Renal cortical epithelial cell (primary cell): ENCODE measurements around the gene FKRP. TPM values are rescaled to one million over a fixed set of nuclear protein-coding genes. Genes with fewer than 3 reads are reported as not detected.

ENCODE experiments used
- DNase-seq: peaks from one replicate; pipeline ENCODE4 v3.0.0-alpha.2; 2011; ENCODE audit warnings: low read depth
- total RNA-seq: library from RNA; depleted of rRNA; stranded (reverse); fragments of >200 nt; gene quantifications from 2 replicates; pipeline ENCODE4 v1.2.3, GENCODE V29; 2014

Gene FKRP
- total RNA-seq, 1 donor from 2014 or later, result 22.4 TPM

DNA sequence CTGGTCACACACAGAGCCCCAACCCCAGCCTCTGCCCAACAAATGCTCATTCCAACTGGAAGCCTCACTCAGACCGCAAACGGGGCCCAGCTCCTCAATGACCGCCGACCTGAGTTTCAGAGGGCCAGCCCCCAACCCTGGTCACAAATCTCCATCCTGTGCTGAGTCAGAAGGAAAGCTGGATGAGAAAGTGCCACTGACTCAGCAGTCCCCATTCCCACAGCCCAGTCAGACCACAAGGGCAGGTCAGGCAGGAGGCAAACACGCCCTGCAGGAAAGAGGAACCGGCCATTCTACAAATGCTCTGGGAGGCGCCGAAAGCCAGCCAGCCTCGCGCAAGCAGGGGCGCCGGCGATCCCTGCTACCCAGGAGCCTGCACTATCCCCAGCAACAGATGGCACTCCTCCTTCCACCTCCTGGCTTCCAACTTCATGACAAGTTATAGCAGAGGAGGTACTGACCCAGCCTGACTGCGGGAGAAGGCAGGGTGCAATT is 14.8 kb upstream of the FKRP start:
- peak; percentile 84 for DNase-seq

DNA sequence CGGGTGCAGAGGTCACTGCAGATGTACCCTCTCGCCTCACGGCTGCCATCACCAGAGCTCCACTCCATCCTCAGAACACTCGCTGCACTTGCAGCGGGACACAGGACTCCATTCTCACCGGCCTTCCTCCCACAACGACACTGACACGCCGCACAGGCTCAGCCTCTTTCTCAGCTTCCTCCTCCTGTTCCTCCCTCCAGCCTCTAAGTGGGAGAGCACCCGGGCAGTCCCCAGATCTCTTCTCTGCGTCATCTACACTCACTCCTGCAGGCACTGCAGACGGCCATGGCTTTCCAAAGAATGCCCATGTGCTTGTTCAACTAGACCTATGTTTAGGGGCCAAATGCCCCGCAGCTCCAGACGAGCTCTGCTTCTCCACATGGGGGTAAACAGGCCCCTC is 14.3 kb upstream of the FKRP start:
- no peak for DNase-seq

DNA sequence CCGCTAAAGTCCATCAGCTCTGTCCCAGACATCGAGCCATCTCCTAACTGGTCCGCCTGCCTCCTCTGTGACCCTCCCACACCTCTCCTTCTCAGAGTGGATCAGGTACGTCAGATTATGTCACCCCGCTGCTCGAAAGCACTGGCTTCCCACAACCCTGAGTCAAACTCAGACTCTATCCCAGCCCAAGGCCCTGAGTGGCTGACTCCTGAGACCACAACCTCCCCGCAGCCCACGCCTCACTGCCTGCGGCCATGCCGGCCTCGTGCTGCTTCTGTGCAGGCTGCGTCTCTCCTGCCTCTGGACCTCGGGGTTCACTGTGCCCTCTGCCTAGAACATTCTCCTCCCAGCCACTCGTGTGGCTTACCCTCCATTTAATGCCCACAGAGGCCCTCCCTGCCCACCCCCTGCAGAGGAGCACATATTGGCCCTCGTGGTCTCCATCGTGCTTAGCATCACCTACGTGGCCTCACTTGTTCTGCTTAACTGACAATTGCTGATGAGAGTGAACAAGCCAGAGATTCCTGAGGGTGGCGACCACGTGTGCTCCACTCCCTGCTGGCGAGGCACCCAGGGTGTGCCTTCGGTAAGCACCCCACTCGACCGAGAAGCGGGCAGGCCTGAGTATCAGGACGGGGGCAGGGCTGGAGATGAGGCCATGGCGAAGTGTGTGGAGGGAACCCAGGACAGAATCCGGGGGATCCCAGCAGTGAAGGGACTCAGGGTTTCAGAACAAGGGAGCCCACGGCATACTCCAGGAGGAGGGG is 13.5 kb upstream of the FKRP start:
- DNase-seq, result no peak

DNA sequence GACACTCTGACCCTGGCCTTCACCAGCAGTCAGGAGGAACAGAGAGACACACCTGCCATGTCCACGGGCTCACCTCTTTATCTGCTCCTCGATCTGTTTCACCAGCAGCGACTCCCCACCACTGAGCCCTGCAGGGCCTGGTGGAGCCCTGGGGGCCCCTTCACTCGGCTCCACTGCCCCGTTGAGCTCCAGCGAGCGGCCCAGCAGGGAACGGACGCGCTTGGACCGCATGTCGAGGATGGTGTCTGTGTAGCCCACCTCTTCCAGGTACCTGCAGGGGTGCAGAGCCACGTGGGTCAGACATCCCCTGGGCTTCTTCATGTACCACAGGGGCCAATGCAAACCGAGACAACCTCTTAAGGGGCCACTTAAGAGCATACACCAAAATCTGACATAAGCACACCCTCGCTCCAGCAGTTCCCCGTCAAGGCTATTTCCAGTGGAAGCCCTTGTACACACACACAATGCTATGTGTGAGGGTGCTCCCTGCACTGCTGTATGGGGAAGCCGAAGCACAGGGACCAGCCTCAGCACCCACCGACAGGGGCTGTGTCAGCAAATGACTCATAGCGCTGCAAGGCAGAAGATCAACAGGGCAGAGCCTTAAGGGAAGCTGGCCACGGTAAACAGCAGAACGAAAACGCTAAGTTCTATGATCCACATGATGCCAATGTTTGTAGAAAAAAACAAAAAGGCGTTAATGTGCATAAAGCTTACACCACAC is 12.7 kb upstream of the FKRP start:
- no peak for DNase-seq

DNA sequence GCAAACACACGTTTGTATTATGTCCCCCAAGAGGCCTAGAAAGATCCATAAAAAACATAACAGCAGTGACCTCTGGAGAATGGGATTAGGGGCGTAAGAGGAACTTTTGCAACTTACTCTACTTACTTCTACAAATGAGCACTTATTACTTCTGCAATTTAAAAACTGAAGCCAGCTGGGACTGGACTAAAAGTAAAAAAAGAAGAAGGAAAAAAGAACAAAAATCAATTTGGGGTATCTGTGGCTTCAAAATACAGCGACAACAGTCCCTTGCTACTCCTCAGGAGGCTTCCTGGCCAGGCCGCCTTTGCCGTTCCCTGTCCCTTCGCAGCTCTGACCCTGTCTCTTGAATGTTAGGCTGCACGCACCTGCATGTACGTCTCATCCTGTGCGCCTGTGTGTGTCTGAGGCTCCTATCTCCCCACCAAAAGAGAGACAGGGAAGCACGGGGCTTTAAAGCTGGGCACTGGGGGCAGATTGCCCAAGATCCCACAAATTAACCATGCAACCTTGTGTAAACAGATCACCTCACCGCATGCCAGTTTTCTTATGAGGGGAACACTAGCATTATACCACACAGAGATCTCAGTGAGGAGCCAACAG is 12.1 kb upstream of the FKRP start:
- no peak for DNase-seq

DNA sequence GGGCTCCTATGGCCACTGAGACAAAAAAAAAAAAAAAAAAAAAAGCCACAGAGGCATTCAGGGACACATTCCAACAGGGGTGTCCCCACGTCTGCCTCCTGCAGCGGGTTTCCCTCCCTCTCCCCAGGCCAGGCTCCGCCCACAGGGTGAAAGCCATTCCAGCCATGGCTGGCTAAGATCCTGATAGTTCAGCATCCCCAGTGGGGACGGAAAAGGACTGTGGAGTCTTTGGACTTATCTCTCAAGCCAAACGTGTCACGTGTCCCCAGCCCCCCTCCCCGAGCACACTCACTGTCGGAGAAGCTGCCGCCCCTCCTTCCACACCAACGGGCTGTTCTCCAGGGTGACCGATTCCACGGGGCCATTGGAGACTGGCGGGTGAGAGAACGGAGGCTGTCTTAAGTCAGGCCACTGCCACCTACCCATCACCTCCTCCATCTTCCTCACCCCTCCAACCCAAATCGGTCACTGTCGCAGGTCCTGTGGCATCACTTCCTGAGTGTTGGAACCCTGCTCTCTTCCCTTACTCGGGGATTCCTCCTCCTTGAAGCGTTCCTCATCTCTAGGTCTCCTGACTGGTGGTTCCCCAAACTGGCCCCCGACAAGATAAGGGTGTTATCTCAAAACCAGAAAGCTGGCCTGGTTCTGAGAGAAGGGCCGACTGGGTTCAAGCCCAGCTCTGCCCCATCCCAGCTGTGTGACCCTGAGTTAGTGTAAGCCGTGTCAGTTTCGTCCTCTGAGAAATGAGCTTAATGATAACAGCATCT is 9.1 kb upstream of the FKRP start:
- no peak for DNase-seq

DNA sequence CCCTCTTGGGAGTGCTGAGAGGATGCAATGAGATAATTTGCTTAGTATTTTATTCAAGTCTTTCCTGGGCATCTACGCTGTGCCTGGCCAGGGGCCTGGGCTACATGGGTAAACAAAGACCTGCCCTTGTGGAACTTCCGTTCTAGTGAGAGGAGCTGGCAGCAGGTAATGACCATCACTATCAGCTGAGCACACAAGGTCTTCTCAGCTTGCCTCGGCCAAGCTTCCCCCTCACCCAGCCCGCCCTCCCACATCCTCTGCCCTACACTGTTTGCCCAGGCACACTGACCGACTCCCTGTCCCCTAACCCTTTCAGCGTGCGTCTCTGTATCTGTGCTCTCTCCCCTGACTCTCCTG is 8.6 kb upstream of the FKRP start:
- DNase-seq, result no peak

DNA sequence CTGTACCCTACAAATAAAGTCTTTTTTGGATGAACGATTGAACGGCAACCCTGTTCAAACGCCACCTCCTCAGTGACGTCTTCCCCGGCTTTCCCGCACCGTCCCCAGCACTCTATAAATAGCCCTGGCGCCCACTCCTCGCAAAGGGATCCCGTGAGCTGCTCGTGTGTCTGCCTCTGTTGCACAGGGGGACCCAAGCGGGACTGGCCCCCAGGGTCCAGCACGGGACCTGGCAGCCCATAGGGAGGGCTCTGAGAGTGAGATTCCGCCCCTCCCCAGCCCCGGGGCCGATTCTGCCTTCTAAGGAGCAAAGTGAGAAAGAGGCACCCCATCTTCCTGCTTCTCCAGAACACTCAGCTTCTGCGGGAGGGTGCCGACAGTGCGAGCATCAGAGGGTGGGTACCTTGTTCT is 8.1 kb upstream of the FKRP start:
- DNase-seq, result no peak

DNA sequence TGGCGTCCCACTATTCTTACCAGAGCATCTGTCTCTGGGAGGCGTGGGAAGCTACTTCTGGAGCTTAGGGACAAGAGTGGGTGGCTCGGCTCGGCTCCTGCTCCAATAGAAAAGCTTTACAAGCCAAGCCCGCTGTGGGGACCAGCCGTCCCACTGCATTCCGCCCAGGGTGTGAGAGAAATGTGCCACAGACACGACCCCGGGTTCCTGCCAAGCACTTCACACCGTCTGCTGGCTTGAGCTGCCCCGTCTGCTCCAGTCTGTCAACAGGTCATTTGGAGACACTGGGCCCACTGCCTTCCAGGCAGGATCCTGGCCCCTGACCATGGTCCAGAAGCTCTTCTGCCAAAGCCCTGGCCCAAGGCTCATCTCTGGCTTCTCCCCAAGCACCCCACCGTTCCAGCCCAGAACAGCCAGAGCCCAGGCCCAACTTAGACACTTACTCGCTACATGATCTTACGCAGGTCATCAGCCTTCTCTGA is 6.5 kb upstream of the FKRP start:
- no peak for DNase-seq

DNA sequence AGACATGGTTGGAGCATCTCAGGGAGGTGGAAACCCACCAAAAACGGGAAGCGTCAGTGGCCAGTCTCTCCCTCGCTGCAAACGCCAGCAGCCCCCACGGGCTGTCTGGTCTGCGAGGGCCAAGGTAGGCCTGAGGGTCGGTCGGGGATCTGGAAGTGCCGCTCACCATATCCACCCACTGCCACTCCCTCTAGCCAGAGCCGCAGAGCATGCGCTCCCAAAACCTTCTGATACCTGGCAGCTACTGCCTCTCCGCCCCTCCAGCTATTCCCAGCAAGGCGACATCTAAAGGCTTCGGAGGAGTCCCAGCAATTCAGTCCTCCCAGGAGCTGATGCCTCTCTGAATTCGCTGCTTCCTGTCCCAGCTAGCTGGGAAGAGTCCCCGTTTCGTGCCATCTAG is 4.4 kb upstream of the FKRP start:
- no peak for DNase-seq

DNA sequence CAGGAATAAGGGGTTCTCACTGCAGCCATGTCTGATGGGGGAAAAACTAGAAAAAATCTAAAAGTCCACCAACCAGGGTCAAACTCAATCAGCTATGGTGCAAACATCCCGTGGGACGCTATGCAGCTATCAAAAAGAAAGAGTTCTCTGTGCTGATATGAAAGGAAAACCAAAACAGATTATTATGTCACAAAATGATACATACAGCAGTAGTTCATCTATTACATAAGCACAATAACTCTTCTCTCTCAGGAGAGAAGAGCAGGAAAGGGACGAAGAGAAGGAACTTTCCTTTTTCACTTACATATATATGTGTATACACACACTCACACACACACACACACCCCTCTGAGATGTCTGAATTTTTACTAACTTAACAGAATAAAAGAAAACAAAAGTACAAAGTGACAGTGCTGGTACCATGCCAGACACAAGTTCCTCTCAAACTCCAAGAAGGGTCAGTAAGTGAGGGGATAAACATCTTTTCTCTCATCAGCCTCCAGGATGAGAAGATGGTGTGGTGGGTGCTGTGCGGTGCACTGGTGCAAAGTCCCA is 2.9 kb upstream of the FKRP start:
- no peak for DNase-seq

DNA sequence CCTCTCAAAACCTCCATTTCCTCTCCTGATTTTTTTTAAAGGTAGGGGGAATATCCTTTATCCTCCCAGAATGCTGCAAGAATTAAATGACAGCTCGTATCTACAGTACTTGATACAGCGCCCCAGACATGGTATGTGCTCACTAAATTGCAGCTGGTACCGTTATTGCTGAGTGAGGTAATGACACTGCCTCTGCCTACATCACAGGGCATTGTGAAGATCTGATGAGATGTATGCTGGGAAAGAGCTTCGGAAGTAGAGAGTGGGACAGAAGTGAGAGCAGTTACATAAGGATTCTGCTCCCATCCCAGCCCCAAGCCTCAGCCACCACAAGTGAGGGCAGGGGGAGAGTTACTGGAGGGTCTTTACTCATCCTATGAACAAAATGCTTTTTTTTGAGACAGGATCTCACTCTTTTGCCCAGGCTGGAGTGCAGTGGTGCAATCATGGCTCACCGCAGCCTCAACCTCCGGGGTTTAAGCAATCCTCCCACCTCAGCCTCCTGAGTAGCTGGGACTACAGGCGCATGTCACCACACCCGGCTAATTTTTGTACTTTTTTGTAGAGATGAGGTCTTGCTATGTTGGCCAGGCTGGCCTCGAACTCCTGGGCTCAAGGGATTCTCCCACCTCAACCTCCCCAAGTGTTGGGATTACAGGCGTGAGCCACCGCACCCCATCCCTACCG is 1.7 kb upstream of the FKRP start:
- no peak for DNase-seq

DNA sequence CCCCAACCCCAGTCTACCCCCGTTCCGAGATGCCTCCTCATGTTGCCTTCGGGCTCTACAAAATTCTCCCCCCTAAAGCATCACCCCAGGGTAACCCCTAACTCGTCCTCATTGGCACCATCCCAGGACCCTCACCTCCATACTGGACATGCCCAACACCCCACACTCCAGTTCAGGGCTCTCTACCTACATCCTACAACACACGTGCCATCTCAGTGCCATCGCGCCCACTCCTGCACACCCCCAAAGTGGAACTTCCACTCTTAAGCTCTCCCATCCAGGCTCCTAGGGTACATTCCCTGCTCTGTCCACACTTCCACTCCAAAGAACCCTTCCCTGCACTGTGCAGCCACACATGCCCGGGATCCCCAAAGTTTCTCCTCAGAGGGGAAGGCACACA is 827 bp upstream of the FKRP start:
- no peak for DNase-seq

DNA sequence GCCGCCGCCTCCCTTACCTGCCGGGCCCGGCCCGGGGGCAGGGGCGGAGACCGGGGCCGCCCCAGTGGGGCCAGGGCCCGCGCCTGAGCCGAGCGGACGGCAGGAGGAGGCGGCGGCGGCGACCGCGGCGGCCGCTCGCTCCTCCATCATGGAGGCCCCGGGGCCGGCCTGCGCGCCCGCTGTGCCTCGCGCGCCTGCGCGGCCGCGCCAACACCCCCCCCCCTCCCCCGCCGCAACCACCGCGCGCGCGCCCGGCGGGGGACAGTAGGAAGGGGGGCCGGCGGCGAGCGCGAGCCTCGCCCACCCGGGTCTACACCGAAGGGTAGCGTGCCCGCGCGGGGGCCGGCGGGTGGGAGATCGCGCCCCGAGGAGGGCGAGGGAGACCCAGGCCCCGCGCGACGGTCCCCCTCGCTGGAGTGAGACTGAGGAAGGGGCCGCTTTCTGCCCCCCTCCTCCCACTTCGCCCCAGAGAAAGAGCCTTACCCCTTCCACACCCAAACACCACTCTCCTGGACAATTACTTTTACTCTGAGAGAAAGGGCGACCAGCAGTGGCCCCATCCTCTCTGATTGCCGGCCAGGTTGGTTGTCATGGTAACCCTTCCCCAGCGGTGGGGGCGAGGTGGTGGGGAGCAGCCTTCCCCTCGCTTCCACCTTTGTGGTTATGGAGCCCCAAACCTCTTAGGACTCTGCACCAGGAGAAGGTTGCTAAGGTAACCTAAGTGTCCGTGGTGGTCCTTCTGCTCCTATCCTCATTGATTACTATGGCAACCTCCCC is 612 bp downstream of the FKRP start, which contains the start of gene STRN4:
TSS of gene STRN4 (minus strand) at position 170 of the 777 bp plus-strand sequence. CDS start at position 150, 20 bp downstream.
- no peak for DNase-seq

DNA sequence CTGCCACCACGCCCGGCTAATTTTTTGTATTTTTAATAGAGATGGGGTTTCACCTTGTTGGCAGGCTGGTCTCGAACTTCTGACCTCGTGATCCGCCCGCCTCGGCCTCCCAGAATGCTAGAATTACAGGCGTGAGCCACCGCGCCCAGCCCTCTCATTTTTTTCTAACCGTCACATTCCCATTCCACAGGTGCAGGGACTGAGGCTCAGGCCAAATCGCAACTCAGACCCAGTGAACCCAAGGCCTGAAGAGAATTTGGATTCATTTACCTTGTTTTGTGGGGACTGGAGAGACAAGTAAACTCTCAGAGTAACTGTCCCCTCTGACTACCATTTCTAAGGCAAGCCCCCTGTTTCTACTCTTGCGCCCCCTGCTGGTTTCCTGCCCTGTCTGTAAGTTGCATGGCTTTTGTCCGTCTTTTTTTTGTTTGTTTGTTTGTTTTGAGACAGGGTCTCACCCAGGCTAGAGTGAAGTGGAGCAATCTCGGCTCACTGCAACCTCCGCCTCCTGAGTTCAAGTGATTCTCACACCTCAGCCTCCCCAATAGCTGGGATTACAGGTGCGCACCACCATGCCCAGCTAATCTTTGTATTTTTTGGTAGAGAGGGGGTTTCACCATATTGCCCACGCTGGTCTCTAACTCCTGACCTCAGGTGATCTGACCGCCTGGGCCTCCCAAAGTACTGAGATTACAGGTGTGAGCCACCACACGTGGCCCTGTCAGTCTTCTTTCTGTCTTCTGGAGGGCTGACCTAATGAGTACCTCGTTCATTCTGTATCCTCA is 2.7 kb downstream of the FKRP start:
- DNase-seq, result no peak

DNA sequence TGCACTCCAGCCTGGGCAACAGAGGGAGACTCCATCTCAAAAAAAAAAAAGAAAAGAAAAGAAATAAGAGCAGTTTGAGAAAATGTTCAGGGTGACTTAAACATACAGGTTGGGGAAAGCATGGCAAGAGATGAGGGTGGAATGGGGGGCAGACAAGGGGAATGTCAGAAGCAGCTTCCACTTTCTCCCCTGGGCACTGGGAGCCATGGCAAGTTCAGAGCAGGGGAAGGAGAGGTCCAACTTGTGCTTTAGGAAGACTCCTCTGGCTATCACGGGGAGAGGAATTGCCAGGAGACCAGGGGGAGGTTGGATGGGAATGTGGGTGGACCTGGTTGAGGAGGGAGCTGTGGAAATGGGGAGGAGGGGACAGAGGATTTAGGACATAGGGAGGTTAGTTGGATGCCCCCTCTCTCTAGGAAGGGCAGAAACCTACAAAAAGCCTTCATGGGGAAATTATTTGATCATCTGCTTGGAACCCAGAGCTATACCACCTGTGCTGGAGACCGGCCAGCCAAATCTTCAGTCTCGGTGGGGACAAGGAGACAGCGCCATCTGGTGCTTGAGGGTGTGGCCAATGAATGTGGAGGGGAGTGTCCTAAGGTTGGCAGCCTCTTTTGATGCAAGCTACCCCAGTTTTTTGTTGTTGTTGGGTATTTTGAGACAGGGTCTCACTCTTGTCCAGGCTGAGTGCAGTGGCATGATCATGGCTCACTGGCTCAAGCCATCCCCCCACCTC is 7.7 kb downstream of the FKRP start:
- DNase-seq, result no peak

DNA sequence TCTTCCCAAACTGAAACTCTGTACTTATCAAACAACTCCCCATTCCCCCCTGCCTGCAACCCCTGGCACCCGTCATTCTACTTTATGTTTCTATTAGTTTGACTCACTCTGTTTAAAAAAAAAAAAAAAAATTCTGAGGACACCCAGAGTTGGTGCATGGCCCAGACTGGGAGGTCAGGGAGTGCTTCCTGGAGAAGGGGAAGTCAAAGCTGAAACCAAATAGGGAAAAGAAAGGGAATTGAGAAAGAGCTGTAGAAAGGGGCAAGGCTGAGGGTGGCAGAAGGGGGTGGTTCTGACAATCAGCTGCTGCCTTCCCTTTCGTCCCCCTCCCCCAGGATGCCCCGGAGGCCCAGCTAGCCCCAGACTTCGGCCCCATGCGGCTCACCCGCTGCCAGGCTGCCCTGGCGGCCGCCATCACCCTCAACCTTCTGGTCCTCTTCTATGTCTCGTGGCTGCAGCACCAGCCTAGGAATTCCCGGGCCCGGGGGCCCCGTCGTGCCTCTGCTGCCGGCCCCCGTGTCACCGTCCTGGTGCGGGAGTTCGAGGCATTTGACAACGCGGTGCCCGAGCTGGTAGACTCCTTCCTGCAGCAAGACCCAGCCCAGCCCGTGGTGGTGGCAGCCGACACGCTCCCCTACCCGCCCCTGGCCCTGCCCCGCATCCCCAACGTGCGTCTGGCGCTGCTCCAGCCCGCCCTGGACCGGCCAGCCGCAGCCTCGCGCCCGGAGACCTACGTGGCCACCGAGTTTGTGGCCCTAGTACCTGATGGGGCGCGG is 9.4 kb downstream of the FKRP start:
- no peak for DNase-seq
